NCI-H146 treated with DMSO at 0.1 percent for 48 hours (cell line): ENCODE measurements around the gene FAM120B.

Source experiments
- DNase-seq: peaks from one replicate; lab custom pipeline; 2025; ENCODE audit not compliant: unreplicated experiment; lab: John Stamatoyannopoulos, UW

FAM120B gene

DNA sequence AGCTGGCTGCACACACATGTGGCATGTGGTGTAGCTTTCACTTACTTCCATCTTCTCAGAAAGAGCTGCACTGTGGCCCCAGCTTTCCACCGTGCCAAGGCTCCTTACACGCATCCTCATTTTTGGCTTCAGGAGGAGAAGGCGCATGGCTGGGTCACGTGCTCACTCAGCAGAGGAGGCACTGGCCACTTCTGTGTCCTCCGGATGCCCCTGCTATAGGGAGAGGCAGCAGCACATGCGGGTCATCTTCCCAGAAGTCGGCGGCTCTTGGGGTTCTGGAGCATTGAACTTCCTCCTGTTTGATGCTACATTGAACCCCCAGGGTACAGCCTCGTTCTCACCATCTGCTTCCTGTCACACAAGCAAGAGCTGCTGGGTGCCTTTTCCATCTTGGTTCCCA is 111.3 kb downstream of the FAM120B start:
- DNase-seq = no peak

DNA sequence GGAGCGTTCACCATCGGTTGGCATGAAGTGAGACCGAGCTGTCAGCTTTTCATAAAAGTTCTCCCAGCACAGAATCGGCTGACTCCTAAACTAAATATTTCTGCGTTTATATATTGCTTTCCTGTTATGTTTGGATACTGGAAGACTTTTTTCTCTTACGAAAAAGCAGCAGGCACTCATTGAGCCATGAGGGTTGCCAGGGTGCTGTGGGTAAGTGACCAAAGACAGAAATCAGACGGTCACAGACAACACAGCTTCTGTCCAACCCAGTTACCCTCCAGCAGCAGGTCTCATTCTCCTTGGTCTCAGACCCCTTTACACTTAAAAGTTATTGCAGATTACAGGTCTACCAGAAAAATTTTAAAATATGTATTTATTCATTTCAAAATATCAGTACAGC is 113.7 kb downstream of the FAM120B start:
- no peak for DNase-seq

DNA sequence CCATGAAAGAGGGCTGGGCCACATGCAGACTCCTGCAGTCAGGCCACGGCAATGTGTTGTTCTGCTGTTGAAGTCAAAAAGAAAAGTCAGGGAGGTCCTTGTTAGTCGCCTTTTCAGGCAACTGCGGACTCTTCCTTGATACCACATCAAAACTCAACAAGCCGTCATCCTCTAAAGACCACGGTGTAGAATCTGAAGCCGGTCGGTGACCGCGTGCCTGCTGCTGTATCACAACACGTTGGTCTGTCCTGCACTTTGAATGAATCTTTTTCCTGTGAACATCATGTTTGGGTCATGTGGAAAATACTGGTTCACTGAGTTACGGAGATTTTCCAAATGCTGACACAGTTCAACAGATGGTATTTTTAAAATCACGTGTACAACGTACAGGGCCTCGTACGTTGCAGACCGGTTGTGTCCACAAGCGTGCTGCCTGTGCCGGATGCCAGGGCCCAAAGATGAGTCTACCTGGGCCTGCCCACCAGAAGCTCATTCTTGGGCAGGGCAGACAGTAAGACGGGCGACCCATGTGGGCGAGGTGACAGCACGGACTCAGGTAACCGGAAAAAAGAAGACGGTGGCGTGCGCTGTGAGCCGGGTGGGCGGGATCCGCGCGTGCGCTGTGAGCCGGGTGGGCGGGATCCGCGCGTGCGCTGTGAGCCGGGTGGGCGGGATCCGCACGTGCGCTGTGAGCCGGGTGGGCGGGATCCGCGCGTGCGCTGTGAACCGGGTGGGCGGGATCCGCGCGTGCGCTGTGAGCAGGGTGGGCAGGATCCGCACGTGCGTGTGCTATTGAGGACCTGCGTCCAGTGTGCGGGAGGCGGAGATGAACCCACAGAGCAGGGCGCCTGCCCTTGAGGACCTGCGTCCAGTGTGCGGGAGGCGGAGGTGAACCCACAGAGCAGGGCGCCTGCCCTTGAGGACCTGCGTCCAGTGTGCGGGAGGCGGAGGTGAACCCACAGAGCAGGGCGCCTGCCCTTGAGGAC is 114.5 kb downstream of the FAM120B start:
- DNase-seq = no peak

DNA sequence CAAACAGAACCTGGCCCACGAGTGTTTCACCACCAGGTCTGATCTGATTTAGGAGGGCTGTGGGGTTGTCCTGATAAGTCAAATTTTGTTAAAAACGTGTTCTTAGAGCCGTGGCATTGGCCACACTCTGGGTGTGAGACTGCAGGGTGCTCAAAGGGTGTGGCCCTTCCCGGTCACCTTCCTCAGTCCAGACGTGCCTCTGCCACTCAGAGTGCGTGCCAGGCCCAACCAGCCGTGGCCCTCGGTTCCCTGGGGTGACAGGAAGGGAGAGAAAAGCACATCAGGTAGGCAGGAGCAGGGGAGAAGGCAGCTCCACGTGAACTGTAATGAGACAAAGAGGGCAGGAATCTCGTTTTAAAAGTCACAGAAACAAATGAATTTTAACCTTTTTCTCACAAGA is 115.4 kb downstream of the FAM120B start:
- DNase-seq = no peak

DNA sequence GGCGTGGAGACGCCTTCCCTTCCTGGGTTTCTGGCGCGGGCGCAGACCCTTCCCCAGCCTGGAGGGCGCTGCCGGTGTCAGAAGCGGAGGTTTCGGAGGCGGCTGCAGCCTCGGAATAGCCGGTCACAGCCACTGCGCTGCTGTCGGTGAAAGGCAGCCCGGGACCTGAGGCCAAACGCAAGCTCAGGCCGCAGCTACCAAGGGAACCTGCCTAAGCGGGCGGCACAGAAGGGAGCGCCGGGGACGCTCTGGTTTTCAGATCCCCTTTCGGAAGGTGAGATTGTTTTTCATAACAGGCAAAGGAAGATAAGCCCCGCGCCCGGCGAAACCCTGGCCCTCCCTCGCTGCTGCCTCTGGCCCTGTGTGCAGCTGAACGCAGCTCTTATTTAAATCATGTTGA is 116.5 kb downstream of the FAM120B start:
- DNase-seq = no peak

DNA sequence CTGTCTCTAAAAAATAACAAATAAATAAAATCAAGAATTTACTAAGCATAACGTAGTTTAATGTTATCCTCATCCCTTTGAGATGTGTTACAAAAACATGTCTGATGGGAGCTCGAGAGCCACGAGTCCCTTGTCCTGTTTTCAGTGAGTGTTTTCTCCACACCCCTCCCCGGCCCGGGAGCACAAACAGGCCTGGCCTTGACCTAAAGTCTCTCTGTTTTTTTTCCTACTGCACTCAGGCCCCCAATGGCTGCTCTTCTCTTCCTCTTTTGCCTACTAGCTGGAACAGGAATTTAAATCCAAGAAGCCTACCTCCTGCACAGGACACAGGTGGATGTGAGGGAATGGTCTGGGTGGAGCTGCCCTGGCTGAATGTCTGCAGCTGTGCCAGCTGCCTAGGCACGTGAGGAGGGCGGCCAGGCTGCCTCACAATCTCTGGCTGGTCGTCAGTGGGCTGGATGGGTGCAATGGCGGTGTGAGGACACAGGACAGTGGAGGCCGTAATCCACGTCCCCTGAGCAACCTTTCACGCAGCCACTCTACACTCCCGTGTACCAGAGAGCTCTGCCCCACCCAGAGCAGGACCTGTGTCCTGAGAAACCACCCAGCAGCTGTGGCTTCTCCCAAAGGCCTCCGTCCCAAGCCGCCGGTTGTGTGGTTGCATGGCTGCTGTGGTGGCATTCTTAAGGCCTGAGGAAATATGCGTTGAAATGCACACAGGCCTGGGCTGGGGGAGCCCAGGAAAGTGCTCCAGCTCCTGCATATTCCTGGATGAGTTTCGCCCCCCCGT is 117.5 kb downstream of the FAM120B start:
- DNase-seq = no peak

DNA sequence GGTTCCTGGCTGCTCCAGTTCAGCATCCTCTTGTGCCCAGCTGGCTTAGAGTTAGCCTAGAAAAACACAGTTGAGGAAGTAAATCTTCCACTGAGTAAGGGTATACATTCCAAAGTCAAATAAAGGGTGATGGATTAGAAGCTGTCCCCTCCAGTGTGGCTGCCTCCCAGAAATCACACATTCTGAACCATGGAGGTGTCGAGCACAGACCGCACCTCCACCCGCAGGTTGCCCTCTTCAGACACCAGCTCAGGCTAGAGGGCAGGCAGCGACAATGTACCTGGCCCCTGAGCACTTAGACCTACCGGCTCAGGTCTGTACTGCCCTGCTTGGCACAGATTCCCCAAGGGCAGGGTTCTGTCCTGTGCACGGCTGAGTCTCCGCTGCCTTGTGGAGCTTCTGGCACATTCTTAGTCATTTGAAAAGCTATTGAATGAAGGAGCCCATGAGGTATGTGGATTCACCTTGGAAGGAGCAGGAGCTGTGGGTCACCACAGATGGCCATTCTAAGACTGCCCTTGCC is 118.1 kb downstream of the FAM120B start:
- no peak for DNase-seq

DNA sequence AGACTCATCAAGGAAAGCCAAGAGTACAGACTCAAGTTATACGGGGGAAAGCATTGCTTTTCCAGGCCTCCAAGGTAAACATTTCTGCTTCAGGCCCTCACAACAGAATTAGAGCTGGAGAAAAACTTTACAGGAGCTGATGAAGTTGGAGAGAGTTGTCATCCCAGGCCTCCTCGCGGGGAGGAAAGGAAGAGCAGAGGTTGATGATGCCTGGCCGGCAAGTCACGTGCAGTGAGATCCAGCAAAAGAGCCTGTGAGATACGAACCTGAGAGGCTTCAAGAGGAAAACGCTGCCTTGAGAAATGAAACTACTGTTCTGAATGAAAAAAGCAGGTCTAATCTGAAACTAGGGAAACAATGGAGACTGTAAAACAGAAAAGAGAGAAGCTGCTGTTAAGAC is 122.9 kb downstream of the FAM120B start:
- DNase-seq = no peak

DNA sequence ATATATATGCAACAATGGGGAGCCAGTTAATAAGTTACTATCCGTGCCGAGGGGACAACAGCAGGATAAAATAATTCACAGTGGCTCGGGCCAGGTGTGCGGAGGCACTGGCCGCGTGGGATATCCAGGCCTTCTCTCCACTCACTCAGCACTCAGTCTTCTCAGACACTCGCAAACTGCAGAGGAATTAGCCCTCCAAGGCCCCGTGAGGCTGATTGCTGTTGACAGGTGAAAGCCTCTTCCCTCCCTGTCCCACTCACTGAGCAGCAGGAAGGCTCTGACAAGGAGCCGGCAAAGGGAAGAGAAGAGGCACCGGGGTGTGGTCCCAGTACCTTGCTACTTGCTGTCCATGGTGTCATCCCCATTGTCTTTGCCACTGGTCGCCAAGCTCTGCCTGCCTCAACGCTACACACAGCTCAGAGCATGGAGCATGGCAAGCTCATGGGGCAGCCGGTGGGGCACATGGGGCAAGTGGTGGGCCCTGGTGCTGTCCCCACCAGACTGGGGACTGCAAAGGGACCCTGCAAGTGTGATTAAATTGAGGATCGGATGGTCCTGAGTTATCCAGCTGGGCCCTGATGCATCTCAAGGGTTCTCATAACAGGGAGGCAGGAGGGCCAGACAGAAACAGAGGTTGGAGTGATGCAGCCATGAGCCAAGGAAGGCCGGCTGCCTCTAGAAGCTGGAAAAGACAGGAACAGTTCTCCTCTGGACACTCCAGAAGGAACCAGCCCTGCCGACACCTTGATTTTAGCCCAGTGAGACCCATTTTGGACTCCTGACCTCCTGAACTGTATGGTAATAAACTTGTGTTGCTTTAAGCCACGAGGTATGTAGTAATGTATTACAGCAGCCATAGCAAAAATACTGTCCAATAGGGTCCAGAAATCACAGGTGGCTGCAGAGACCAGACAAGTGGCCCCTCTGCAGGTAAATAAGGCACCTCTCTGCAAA is 126.9 kb downstream of the FAM120B start:
- no peak for DNase-seq

DNA sequence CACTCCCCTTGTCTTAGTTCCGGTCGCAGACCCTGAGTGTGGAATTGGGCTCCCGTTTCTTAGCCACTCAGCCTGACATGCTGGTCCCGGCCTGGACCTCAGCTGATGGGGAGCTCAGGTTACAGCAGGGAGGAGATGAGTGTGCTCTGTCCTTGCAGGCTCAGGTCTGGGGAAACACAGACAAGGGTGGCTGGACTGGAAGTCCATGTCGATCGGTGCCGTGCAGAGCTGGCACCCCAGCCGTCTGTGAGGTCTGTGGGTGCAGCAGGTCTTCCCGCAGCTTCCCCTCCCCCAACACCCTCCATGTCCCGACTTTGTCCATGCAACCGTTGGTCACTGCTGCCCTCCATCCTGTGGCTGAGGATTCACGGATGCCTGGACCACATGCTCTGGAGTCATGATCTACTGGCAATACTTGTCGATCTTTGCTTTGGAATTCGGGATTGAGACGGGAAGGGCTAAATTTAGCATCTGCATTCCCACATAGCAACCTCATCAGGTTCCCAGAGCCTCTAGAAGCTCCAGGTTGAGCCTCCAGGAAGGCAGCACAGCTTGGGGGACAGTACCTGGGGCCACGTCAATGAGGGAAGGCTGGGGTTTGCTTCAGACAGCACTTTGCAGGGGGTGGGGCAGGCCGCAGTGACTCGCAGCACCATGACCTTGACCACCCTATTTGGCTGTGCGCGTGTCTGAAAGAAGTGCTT is 127.7 kb downstream of the FAM120B start:
- DNase-seq = no peak

DNA sequence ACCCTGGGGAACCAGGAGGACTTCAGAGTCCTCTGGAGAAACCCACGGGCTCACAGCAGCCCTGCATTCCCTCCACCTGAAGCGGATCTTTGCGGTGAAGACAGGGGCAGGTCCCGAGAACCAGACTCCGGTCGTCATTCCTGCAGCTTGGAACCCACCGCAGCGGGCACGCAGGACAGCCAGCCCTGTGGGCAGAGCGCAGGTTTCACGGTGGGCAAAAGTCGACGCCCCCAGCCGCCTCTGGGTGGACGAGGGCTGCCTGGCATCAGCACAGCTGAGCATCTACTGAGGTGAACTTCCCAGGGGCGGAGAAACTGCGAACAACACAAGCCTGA is 128.2 kb downstream of the FAM120B start:
- no peak for DNase-seq

DNA sequence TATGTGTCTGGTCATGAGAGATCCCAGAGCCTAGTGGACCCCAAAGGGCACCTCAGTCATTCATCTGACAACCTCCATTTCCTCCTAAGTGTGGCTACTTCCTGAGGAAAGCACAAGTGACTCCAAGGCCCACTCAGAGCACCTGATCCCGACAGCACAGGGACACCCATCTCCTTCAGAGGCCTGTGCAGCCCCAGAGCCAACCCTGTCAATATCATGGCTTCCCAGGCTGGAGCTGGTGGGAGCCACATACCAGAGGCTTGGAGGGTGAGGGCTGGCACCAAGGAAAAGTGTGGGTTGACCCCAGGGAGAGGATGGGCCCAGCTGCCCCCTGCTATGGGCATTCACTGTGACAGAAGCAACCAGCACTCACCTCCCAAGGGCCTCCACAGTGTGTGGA is 129.2 kb downstream of the FAM120B start:
- DNase-seq = no peak

DNA sequence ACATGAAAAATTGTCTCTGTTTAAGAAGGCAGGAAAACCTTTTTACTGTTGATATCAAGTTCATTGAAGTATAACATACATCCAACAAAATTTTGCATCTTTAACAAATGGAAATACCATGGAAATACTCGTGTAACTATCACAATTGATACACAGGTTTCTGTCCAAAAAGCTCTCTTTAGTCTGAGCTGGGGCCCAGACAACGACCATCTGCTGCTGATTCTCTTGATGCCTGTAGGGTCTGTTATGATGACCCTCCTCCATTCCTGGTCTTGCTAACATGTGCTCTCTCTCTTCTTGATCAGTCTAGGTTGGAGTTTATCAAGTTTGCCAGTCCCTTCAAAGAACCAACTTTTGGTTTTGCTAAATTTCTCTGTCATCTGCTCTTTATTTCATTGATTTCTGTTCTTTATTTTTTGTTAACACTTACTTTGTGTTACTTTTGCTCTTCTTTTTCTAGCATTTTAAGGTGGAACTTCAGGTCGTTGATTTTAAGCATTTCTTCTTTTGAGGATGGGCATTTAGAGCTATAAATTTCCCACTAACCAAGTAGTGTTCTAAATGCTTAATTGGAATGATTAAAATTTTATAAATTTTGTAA is 129.8 kb downstream of the FAM120B start:
- DNase-seq = no peak

DNA sequence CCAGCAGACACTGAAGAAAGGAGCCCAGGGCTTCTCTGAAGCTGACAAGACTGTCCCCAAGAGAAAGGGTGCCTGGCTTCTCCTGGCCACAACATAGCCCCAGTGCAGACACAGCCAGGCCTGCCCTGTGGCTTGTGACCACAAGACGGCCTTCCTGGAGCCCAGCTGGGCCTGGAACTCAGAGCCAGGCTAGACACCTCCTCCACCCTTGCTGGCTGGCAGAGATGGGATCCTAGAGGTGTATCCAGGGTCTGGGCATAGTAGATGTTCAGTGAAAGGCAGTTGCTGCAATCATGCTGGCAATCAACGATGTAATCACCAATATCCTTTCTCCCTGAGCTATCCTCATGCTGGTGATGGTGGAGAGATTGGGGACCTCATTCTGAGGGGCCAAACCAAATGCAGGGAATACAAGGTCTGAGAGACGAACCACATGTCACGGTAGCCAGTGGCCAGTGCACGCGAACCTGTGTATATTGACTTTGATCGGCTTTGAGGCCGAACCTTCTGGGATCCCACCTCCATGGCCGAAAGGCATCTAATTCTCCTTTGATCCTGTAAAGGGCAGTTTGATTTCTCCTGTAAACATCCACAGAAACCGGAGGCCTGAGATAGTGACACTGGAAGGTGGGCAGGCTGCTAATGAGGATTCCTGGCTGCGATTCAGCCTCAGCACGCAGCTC is 131.3 kb downstream of the FAM120B start:
- no peak for DNase-seq

DNA sequence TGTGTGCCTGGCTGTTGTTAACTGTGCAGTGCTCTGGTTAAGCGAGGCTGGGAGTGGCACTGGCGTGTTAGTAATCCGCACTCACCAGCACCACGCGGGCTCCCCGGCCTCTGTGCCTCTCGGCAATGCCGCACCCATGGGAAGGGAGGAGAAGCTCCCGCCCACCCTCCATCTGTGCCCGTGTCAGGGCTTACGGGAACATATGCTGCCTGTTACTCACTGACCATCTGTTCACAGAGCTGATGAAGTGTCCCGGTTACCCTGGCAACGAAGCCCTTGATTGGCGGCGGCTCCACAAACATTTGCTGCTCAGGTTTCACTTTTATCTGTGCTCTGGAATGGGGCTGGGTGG is 131.8 kb downstream of the FAM120B start:
- peak; percentile 98 for DNase-seq

DNA sequence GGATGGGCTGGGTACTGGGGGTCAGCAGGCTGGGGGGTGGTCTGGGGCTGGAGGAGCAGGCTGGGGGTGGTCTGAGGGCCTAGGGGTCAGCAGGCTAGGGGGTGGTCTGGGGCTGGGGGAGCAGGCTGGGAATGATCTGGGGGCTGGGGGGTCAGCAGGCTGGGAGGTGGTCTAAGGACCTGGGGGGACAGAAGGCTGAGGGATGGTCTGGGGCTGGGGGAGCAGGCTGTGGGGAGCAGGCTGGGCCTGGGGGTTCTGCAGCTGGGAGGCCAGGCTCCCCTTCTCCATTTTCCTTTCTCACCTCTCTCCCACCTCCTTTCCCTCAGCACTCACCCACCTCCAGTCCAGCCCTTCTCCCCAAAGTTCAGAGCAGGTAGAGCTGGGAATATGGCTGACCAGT is 132.3 kb downstream of the FAM120B start:
- no peak for DNase-seq

DNA sequence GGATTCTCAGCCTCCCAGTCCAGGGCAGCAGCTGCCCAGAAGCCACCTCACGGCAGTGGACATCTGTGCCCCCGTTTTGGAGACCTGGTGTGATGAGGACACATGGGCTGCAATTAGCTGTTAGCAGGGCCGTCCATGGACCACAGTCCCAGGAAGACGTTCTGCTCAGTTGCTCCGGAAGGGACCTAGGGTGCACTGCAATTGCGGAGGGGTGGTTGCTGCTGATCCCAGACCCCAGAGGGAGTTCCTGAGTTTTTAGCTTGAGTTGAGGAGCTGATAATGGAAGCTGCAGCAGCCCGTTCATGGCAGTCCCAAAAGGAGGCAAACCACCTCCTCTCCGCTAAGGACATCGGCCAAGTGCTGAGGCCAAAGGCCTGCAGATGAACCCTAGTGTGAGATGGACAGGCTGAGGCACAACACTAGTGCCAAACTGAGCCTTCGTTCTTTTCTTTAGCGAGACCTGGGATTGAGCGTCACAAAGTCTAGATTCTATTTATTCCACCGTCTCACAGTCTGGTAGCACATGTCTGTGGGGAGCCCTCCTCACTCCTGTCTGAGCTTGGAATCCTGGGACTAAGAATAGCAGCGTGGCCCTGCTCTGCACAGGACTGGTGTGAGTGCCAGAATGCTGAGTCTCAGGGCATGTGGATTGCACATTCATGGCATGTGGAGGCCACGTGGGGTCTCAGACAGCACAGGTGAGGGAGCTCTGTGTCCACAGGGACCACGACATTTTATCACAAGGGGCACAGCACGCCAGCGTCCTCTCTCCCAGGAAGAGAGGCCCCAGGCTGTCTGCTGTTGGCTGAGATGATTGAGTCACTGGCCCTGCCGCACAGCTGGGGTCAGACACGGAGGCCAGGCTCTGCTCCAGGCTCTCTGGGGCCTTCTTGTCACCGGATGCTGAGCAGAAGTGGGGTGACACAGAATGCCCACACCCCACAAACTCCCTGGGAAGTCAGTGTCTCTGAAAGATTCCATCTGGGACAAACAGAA is 133.1 kb downstream of the FAM120B start:
- no peak for DNase-seq

DNA sequence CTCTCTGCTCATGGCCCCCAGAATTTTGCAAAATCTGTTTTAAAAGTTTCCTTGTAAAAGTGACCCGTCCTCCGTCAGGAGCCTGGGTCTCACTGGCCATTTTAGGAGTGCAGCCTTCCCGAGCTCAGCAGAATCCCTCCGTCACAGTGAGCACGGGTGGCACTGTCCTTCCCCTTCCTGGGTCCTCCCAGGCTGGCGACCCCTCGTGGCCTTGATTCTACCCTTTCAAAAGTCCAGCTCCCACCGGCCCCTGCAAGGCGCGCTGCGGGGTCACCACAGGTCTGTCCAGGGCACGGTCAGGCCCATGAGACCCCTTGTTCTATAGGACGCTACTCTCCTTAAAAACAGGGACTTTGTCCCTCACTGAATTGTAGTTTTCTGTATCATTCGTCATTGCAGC is 133.9 kb downstream of the FAM120B start:
- DNase-seq = no peak
